Femur (tissue), 1 donor: Measurements from ENCODE around the gene TSR3.
"Not testable (repeated sequence)": the region's sequence is repeated elsewhere in the genome, so short reads cannot be mapped to it uniquely, and the experiment has no call there.

ENCODE experiments used
- DNase-seq: peaks from one replicate; pipeline ENCODE4 v3.0.0-alpha.2; 2017

TSR3 gene

DNA sequence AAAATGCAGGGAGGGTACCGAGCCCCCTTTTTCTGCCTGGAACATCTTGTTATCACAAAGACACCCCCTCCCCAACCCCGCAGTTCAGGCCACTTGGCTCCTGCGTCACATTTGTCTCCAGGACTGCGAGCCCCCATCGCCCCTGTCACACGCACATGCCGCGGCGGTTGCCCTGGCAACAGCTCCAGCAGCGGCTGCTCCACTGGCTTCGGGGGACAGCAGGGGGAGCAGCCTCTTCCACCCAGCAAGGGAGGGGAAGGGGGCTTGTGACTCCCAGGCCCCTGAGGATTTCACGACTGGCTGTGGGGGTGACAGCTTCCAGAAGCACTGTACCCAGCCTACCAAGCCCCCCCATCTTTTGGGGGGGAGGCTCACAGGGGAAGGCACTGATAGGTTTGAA, 15.7 kb downstream of the TSR3 start:
- DNase-seq: no peak

- no peak for DNase-seq
Measured at GRCh38 chr16:1335211-1335971, 16.3 kb downstream of the TSR3 start.

DNA sequence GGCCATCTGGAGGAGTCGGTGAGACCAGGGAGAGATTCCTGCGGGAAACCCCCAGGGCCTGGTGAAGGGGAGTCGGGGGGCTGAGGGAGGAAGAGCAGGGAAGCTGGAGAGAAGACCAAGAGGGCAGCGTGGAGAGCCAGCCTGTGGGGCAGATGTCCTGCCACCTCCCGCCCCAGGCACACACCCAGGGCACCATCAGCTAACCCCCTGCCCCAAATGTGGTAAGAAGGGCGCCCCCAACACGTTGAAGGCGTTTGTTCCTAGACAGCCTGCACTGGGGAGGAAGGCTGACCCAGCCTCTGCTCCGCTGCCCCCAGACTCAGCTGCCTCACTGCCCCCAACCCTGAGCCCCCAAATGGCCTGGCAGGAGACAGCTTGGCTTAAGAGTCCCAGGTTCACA, 16.9 kb downstream of the TSR3 start:
- DNase-seq: no peak

DNA sequence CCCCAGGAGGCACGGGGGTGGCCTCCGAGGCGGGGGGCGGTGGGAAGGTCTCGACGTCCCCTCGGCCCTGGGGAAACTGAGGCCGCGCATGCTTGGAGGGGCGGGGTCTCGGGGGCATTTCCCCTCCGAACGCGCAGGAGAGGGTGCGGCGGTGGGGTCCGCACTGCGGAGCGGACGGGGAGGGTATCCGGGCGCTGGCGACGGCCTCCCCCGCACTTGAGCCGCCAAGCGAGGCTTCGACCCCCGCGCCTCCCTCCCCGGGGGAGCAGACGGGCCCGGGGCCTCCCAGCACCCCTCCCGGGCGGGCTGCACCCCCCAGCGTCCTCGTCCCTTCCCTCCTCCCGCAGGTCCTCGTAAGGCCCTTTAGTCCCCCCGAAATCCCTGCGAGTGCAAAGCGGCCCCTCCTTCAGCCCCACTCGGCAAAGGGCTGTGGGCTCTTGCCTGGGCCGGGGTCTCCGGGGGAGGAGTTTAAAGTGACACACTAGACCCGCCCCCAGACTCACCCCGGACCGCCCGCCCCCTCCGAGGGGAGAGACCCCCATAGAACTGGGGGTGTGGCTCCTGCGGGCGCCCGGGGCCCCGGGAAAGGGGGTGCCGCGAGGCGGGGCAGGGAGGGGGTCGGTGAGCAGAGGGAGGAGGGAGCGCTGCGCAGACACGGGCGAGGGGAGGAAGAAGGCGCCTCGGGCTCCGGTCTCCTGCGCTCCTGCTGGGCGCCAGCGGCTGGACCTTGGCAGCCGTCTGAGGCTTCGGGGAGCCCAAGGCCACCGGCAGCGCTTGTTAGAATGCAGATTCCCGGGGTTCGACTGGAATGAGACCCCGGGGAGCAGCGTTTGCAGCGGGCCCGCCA, 17.6 kb downstream of the TSR3 start:
- no peak for DNase-seq

- DNase-seq: no peak
Measured at GRCh38 chr16:1333149-1333812, 18.4 kb downstream of the TSR3 start, which contains the start of gene BAIAP3. BAIAP3 (plus strand) TSS chr16:1333645; CDS start chr16:1338550, 4,905 bp downstream.

DNA sequence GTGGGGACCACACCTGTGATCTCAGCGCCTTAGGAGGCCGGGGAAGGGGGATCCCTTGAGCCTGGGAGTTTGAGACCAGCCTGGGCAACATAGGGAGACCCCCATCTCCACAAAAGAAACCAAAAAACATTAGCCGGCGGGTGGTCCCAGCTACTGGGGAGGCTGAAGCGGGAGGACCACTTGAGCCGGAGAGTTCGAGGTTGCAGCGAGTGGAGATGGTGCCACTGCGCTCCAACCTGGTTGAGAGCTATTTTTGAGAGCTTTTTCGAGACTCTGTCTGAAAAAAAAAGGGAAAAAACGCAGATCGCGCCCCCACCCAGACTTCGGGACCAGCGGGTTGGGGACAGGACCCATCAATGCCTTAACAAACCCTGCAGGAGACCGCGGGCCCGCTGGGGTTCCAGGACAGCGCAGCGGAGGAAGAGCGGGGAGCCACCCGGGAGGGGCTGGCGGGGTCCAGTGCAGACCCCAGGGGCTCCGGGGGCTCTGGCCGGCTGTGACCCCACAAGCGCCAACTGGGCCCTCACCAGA, 19.0 kb downstream of the TSR3 start:
- no peak for DNase-seq

GRCh38 chr16:1331712-1332617, 19.7 kb downstream of the TSR3 start:
- peak; percentile 63 for DNase-seq

DNA sequence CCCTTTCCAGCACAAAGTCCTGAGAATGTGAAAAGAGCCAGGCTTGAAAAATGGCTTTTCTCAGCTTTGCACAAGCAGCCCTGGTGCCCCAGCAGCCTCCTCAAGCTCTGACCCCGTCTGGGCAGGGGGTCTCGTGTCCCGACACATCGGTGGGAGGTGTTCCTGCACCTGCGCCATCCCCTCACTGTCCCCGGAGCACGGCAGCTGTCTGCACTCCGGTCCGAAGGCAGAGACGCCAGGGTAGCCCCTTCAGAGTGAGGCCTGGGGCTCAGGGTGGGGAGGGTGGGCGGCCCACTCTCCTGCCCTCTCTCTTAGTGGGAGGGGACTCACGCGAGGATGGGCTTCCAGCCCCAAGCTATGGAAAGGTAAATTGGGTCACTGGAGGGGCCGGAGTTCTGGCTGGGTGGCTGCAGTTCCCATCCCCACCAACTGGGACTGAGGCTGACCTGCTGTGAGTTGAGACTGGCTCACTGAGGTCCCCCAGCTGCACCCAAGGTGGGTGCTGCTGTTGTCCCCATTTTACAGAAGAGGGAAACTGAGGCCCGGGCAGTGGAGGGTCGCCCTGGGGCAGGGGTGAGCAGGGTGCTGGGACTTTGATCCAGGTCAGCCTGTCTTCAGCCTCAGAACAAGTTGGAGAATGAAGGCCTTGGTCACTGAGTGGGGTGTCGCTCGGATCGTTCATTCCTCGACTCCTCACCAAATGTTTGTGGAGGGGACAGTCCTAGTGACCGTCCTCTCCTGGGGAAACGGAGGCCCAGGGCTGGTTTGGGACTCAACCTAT, 20.6 kb downstream of the TSR3 start:
- no peak for DNase-seq

DNA sequence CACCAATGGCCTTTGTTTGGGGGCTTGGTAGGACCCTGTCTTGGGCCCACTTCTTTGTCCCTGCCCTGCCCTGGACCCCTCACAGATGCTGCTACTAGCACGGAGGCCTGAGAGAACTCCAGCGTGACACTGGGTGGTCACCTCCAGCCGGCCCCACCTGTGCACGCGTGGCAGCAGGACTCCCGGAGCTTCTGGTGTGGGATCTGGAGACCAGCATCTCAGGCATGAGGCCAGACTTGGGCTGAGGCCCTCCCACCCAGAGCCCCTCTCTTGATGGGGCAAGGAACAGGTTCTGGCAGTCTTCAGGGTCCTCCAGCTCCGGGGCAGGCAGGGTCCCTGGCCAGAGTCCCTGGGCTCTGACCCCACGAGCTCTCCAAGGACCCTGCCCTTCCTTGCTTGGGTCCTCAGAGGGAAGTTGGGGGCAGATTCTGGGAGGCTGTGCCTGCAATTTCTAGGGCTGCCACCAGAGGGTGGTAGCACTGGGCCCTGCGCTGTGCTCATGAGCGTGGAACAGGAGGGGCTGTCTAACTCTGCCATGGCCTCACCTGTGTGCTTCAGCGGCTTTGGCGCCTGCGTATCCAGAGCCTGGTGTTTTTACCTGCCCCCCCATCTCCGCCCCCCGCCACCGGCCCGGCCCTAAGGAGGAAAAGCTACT, 21.3 kb downstream of the TSR3 start:
- no peak for DNase-seq

- DNase-seq: not testable (repeated sequence)
Measured at GRCh38 chr16:1328961-1329360, 22.7 kb downstream of the TSR3 start.

DNA sequence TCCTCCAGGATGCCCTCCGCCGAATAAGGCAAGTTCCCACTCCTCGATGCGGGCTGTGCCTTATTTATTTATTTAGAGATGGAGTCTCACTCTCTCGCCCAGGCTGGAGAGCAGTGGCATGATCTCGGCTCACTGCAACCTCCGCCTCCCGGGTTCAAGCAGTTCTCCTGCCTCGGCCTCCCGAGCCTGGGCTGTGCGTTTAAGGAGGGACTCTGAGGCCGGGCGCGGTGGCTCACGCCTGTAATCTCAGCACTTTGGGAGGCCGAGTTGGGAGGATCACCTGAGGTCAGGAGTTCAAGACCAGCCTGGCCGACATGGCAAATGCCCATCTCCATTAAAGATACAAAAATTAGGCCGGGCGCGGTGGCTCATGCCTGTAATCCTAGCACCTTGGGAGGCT, 23.5 kb downstream of the TSR3 start:
- DNase-seq: not testable (repeated sequence)

DNA sequence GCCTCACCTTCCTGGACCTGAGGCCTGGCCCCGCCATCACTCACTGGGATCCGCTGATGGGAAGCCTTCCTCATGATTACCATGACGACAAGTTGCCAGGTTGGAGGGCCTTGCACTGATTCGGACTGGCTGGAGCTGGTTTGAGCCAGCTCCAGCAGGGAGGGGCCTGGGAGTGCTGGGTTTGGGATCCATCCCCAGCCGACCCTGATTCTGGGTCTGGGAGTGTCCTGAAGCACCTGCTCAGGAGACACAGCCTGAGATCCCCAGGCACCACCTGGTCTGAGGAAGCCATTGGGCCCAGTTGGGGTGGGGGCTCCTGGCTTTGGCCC, 24.1 kb downstream of the TSR3 start:
- no peak for DNase-seq

DNA sequence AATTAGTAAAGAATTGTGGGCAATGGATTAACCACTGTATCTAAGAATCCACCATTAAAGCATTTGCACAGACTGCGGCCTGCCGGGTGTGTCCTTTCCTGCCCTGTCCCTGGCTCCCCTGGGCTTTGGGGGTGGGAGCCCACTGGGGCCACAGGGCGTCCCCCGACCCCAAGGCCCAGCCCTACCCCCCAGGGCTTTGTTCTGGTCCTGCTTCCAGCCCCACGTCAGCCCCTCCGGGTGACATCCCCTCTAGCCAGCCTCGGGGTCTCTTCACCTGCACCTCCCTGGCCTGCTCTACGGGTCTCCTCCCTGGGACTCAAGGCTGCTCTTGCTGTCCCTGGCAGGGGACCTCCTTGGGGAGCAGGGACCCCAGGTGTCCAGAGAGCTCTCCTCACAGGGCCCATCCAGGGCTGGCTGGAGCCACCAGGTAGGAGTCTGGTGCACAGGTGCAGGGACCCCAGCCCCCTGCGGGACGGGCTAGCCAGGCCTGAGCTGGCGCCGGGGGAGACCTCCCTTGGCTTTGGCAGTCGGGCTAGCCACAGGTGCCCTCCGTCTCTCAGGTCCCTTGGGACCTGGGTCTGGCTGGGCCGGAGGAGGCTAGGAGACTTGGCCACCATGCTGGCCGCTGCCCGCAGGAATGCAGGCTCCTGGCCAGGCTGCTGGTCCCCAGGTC, 24.6 kb downstream of the TSR3 start:
- DNase-seq: no peak

GRCh38 chr16:1326391-1326790, 25.3 kb downstream of the TSR3 start:
- no peak for DNase-seq

DNA sequence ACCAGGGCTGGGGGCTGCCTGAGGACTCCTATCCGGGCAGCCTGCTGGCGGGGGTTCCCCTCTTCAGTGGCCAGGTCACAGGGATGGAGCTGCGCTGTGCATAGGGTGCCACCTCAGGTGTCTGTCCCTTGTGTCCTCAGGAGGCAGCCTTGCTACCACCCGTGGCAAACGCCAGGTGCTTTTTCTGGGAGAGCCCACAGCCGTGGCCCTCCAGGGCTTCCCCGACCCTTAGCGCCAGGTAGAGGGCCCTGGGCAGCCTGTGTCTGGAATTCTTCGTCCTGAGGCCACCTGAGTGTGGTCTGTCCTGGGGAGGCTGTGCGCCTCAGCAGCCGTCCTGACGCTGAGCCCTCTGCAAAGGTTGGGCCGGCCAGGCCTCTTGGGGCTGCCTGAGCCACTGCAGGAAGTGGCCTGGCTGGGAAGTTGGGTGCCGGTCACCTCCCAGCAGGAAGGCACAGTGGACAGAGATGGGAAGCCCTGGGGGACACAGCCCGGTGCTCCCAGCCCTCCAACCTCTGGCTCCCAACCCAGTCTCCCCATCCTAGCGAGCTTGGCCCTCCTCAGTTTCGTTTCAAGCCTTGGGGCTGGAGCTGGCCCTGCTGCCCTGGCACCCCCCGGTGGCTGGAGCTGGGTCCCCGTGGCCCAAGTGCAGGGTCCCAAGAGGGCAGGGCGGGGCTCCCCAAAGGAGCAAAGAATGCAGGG, 25.9 kb downstream of the TSR3 start:
- DNase-seq: no peak

DNA sequence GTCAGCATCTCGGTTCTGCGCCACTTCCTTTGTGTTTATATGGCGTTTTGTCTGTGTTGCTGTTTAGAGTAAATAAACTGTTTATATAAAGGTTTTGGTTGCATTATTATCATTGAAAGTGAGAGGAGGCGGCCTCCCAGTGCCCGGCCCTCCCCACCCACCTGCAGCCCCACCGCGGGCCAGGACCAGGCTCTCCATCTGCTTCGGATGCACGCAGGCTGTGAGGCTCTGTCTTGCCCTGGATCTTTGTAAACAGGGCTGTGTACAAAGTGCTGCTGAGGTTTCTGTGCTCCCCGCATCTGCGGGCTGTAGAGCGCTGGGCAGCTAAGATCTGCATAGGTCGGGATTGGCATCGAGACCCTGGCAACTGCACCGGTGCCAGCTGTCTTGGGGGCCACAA, 26.4 kb downstream of the TSR3 start:
- no peak for DNase-seq

DNA sequence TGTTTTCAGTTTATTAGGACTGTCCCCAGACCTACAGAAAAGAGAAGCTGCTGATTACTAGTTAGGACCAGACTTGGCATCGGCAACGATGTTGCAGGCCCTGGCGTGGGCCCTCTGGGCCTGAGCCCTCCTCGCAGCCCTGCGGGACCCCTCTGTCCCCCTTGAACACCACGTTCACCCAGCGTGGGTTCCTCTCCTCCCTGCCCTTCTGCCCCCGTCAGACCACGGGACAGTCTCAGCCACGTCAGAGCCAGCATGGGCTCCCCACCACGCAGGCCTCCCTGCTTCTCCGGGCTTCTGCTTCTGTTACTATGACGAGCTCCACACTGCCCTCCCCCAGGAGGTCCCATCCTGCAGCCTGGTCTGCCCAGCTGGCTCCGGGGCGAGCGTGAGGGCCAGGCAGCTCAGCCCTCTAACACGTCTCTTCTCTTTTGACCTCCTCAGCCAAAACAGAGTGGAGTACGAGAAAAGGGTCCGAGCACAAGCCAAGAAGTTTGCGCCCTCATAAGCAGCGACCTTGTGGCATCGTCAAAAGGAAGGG, 27.3 kb downstream of the TSR3 start:
- DNase-seq: no peak

DNA sequence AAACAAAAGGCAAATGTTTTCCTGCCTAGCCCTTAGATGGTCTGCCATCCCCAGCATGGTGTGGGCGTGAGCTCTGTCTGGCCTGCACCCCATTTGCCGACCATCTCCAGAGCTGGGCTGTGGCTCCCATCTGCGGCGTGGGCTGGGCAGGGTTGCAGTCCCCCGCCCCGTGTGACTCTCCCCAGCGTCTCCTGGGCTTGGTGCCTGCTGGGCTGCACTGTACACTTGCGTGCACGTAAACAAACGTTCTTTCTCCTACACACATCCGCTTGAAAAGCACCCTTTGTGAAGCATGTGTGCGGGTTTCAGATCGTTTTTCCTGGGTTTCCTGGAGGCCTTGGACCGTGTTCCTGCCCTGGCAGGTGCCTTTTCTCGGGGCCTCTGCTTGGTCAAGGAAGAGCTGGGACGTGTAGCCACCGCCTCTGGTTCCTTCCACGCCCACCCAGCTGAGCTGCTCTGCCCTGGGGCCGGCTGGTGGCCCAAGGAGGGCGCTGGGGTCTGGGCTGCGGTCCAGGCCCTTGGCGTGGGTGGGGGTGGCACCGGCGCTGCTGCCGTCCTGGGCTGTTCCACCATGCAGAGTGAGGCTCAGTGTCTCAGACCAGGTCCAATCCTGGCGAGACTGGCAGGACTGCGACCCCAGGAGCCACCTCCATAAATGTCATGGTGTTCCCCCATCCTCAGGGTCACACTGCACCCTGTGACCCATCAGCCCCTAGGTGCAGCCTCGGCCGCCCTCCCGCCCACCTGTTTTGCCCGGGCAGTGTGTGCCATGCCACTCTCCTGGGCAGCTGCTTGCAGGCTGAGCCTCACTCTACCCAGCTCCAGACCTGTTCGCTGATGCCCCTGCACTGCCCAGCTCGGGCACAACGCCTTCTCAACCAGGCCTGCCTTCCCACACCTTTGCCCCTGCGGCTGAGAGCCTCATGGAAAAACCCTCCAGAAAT, 28.1 kb downstream of the TSR3 start:
- no peak for DNase-seq
